GM18951 (cell line): Measurements from ENCODE around the gene ACTG1.
"Not testable (repeated sequence)": the region's sequence is repeated elsewhere in the genome, so short reads cannot be mapped to it uniquely, and the experiment has no call there.

Experiments
- POLR2A ChIP-seq: IDR thresholded peaks from 4 replicates; pipeline ENCODE4 v1.6.1; 2011; ENCODE audit warnings: mild to moderate bottlenecking; ENCODE audit not compliant: insufficient read length, insufficient read depth; ENCODE audit errors: extremely low read depth
- in situ Hi-C: fragments of 300-500 bp; cut with MboI; formaldehyde crosslinking; loops from one replicate; pipeline ENCODE4 v1.12.0; 2022; ENCODE audit warnings: low sequenced_read_pairs, mixed read lengths, inconsistent platforms; ENCODE audit not compliant: unreplicated experiment

Gene ACTG1

GRCh38 chr17:81534157-81535006 lies 21.8 kb upstream of the ACTG1 start:
- TF ChIP-seq POLR2A: no peak
- in situ Hi-C loops: no loop called here

- in situ Hi-C loops: no loop called here
Measured at GRCh38 chr17:81533339-81534141, 20.9 kb upstream of the ACTG1 start.

GRCh38 chr17:81532490-81533287 lies 20.1 kb upstream of the ACTG1 start:
- in situ Hi-C loops: no loop called here

More at GRCh38 chr17:81533339-81534141, 20.9 kb upstream of the ACTG1 start:
- no peak for TF ChIP-seq POLR2A

GRCh38 chr17:81531998-81532404 lies 19.4 kb upstream of the ACTG1 start:
- in situ Hi-C loops: not testable (repeated sequence)

More at GRCh38 chr17:81532490-81533287, 20.1 kb upstream of the ACTG1 start:
- TF ChIP-seq POLR2A: no peak

- in situ Hi-C loops: not testable (repeated sequence)
Measured at GRCh38 chr17:81531013-81531412, 18.4 kb upstream of the ACTG1 start.

GRCh38 chr17:81529437-81529803 lies 16.8 kb upstream of the ACTG1 start:
- no peak for TF ChIP-seq POLR2A
- in situ Hi-C loops: no loop called here

- in situ Hi-C loops: no loop called here
- TF ChIP-seq POLR2A: no peak
Measured at GRCh38 chr17:81528651-81529436, 16.2 kb upstream of the ACTG1 start.

GRCh38 chr17:81528384-81528650 lies 15.7 kb upstream of the ACTG1 start:
- in situ Hi-C loops: no loop called here
- TF ChIP-seq POLR2A: no peak

DNA sequence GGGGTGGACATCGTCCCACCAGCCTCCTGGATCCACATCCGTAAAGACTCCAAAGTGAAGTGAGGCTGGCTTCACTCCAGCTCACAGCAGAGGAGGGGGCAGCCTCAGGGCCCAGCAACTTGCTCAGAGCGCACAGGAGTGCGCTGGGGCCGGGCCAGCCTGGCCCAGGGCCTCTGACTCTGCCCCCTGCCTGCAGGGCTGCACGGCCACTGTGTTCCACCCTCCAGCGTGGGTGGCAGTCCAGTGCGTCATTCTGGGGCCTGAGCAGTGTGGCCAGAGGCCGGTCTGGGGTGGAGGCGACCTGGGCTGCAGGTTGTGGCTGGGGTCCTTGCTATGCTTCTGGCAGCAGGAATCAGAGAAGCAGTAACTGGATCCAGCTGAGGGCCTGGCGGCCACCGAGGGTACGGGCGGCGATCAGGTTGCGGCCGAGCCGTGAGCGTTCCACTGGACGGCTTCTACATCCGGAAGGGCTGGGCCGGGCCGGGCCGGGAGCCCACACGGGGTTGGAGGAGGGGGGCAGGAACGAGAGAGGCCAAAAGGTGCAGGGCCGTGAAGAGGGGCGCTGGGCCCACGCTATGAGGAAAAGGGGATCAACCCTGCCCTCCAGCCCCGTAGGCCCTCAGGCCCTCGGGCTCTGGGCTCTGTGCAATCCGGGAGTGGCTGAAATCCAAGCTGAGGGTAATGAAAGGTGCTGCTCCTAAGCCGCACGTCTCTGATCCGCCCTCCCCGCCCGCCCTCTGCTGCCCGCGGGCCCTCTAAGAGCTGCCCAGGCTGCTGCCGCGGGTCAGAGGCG lies 15.2 kb upstream of the ACTG1 start, which contains the start of gene FSCN2:
Gene FSCN2 (plus strand): TSS at position 787 of the 793 bp plus-strand sequence. CDS start 155 bp downstream, outside the sequence.
- in situ Hi-C loops: no loop called here

GRCh38 chr17:81526662-81527571 lies 14.3 kb upstream of the ACTG1 start:
- TF ChIP-seq POLR2A: no peak
- in situ Hi-C loops: no loop called here

More for the DNA sequence above, 15.2 kb upstream of the ACTG1 start, which contains the start of gene FSCN2:
- TF ChIP-seq POLR2A: no peak

GRCh38 chr17:81524865-81525159 lies 12.2 kb upstream of the ACTG1 start:
- in situ Hi-C loops: no loop called here
- TF ChIP-seq POLR2A: no peak
